SK-N-SH treated with all-trans-retinoic acid at 6 μM for 48 hours (cell line): ENCODE measurements around the gene MACROD1.

ENCODE experiments used
- ARNTL ChIP-seq: fragments of 450-650 bp; formaldehyde crosslinking; IDR thresholded peaks from 2 replicates; pipeline ENCODE4 v1.5.0; 2020; ENCODE audit warnings: low read depth, mild to moderate bottlenecking, moderate library complexity, borderline replicate concordance
- CSDC2 ChIP-seq: fragments of 250-450 bp; sonication (Bioruptor Pico); IDR thresholded peaks from 2 replicates; pipeline ENCODE4 v1.5.0; 2020; ENCODE audit warnings: mild to moderate bottlenecking, moderate library complexity
- CSRNP3 ChIP-seq: fragments of 250-450 bp; sonication (Bioruptor Pico); IDR thresholded peaks from 2 replicates; pipeline ENCODE4 v1.5.1; 2021; ENCODE audit warnings: mild to moderate bottlenecking, moderate library complexity
- ESRRG ChIP-seq: fragments of 250-450 bp; sonication (Bioruptor Pico); IDR thresholded peaks from 2 replicates; pipeline ENCODE4 v1.6.1; 2021; ENCODE audit warnings: mild to moderate bottlenecking
- OSR1 ChIP-seq: fragments of 250-450 bp; sonication (Bioruptor Pico); IDR thresholded peaks from 2 replicates; pipeline ENCODE4 v1.8.0; 2022; ENCODE audit warnings: moderate library complexity, mild to moderate bottlenecking, inconsistent platforms
- POU6F1 ChIP-seq: fragments of 250-450 bp; sonication (Bioruptor Pico); IDR thresholded peaks from 2 replicates; pipeline ENCODE4 v1.8.0; 2021; ENCODE audit warnings: low read depth, mild to moderate bottlenecking, moderate library complexity, borderline replicate concordance
- PPARA ChIP-seq: fragments of 250-450 bp; sonication (Bioruptor Pico); IDR thresholded peaks from 2 replicates; pipeline ENCODE4 v1.5.0; 2020; ENCODE audit warnings: mild to moderate bottlenecking, borderline replicate concordance
- RARB ChIP-seq: fragments of 250-450 bp; sonication (Bioruptor Pico); IDR thresholded peaks from 2 replicates; pipeline ENCODE4 v1.8.0; 2021; ENCODE audit warnings: mild to moderate bottlenecking, moderate library complexity
- TCF4 ChIP-seq: fragments of 250-450 bp; sonication (Bioruptor Pico); IDR thresholded peaks from 2 replicates; pipeline ENCODE4 v1.8.0; 2021; ENCODE audit warnings: mild to moderate bottlenecking, moderate library complexity, borderline replicate concordance
- ZFP30 ChIP-seq: fragments of 450-650 bp; formaldehyde crosslinking; IDR thresholded peaks from 2 replicates; pipeline ENCODE4 v1.5.0; 2022; ENCODE audit warnings: mild to moderate bottlenecking, moderate library complexity
- ZNF8 ChIP-seq: fragments of 450-650 bp; formaldehyde crosslinking; IDR thresholded peaks from 2 replicates; pipeline ENCODE4 v1.5.0; 2020; ENCODE audit warnings: mild to moderate bottlenecking, moderate library complexity
- TF ChIP-seq, protein P1 (sequence below): fragments of 250-450 bp; sonication (Bioruptor Pico); IDR thresholded peaks from 2 replicates; pipeline ENCODE4 v1.8.0; 2020; ENCODE audit warnings: mild to moderate bottlenecking, moderate library complexity, borderline replicate concordance

DNA sequence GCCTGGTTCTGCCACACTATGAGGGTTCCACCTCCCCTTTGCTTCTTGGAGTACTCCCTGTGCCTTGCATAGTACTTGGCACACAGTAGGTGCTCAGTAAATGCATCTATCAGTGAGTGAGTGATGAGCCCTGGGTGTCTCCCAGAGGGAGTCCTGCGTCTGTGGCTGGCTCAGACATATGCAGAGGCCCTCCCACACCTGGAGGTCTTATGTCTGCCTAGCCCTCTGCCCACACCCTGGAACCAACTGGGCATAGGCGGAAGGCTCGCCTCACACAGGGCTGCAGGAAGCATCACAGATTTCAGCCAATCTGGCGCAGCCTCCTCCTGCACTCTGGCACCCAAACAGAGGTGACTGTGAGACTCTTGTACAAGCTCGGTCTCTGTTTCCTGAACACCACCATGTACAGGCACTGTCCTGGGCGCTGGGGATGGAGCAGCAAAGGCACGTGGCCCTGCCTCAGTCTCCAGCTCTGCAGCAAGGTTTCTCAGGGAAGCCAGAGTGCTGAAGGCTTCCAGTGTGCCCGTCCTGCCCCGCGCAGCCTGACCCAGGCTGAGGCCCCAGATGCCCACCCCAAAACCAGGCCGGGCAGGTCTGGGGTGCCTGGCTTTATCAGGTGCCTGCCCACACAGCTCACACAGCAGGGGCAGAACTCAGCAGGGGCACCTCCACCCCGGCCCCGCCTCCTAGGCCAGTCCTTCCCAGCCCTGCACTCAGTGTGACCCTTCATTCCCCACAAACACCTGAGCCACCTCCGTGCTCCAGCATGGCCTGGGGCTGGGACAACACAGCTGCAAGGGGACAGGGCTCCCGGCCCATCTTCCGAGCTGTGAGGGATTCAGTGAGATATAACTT, 103.5 kb downstream of the MACROD1 start:
- TF ChIP-seq TCF4 (CRISPR knock-in tag) (no peak), ARNTL (CRISPR knock-in tag) (no peak), OSR1 (no peak), ZNF8 (CRISPR knock-in tag) (no peak), CSDC2 (CRISPR knock-in tag) (no peak), ZFP30 (CRISPR knock-in tag) (no peak), CSRNP3 (no peak), ESRRG (CRISPR knock-in tag) (no peak), PPARA (CRISPR knock-in tag) (no peak), RARB (CRISPR knock-in tag) (no peak), POU6F1 (CRISPR knock-in tag) (no peak)
- TF ChIP-seq, protein P1, sequence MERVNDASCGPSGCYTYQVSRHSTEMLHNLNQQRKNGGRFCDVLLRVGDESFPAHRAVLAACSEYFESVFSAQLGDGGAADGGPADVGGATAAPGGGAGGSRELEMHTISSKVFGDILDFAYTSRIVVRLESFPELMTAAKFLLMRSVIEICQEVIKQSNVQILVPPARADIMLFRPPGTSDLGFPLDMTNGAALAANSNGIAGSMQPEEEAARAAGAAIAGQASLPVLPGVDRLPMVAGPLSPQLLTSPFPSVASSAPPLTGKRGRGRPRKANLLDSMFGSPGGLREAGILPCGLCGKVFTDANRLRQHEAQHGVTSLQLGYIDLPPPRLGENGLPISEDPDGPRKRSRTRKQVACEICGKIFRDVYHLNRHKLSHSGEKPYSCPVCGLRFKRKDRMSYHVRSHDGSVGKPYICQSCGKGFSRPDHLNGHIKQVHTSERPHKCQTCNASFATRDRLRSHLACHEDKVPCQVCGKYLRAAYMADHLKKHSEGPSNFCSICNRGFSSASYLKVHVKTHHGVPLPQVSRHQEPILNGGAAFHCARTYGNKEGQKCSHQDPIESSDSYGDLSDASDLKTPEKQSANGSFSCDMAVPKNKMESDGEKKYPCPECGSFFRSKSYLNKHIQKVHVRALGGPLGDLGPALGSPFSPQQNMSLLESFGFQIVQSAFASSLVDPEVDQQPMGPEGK (CRISPR knock-in tag) = no peak
